GM20000 (cell line): ENCODE data around the gene CEP41.
A peak's percentile ranks its signal among the peaks of the same experiment; 100 is the strongest.

ENCODE experiments used
- DNase-seq: peaks from one replicate; pipeline ENCODE4 v3.0.0; 2012; ENCODE audit warnings: low spot score
- CTCF ChIP-seq: IDR thresholded peaks from 2 replicates; pipeline ENCODE4 v1.5.1; 2012; ENCODE audit warnings: mild to moderate bottlenecking, control low read depth; ENCODE audit errors: extremely low read depth, missing control alignments

The CEP41 gene

GRCh38 chr7:130473876-130474275 lies 33.1 kb upstream of the CEP41 start:
- no peak for TF ChIP-seq CTCF
- DNase-seq = no peak

- no peak for TF ChIP-seq CTCF
- no peak for DNase-seq
Measured at GRCh38 chr7:130473289-130473688, 32.5 kb upstream of the CEP41 start.

GRCh38 chr7:130471974-130472373 lies 31.2 kb upstream of the CEP41 start:
- DNase-seq = no peak
- TF ChIP-seq CTCF = no peak

GRCh38 chr7:130468612-130469011 lies 27.8 kb upstream of the CEP41 start:
- DNase-seq = no peak

GRCh38 chr7:130463553-130464434 lies 23.0 kb upstream of the CEP41 start:
- no peak for DNase-seq
- no peak for TF ChIP-seq CTCF

More at GRCh38 chr7:130468612-130469011, 27.8 kb upstream of the CEP41 start:
- TF ChIP-seq CTCF = no peak

GRCh38 chr7:130461272-130461671 lies 20.5 kb upstream of the CEP41 start:
- no peak for TF ChIP-seq CTCF

GRCh38 chr7:130458257-130458656 lies 17.4 kb upstream of the CEP41 start:
- no peak for TF ChIP-seq CTCF
- peak; percentile 27 for DNase-seq

More at GRCh38 chr7:130461272-130461671, 20.5 kb upstream of the CEP41 start:
- no peak for DNase-seq
